C4-2B (cell line): ENCODE measurements around the gene POLE2.
"Not testable (repeated sequence)": the region's sequence is repeated elsewhere in the genome, so short reads cannot be mapped to it uniquely, and the experiment has no call there.

Experiments
- CTCF ChIP-seq: fragments of 450-650 bp; conservative IDR thresholded peaks from 2 replicates; pipeline ENCODE4 v1.5.1; 2017; ENCODE audit warnings: mild to moderate bottlenecking
- ZFX ChIP-seq: fragments of 450-650 bp; IDR thresholded peaks from 2 replicates; pipeline ENCODE4 v1.6.1; 2017

DNA sequence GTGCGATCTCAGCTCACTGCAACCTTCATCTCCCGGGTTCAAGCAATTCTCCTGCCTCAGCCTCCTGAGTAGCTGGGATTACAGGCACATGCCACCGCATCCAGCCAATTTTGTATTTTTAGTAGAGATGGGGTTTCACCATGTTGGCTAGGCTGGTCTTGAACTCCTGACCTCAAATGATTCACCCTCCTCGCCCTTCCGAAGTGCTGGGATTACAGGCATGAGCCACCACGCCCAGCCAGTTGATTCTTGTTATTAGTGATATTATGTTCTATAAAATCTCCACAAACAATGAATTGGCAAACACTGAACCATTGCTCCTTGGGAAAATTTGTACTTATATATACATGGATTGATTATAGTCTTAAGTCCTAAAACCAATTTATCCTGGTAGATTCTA lies 30.5 kb downstream of the POLE2 start:
- not testable (repeated sequence) for TF ChIP-seq CTCF, ZFX
